GM23338 (cell line): Measurements from ENCODE around the gene CAMSAP2. TPM values are rescaled to one million over a fixed set of nuclear protein-coding genes. Genes with fewer than 3 reads are reported as not detected.

ENCODE experiments used
- ATAC-seq: fragments of 200-7000 bp; cut with Tn5 transposase; 3 replicates; pipeline ENCODE4 v1.9.1; 2020
- DNase-seq: peaks from one replicate; pipeline ENCODE4 v3.0.0-alpha.2; 2015; ENCODE audit warnings: low spot score
- H2AFZ ChIP-seq: fragments of 200-600 bp; sonication (generic); 2 replicates; pipeline ENCODE4 v1.8.0; 2016; ENCODE audit warnings: antibody characterized with exemption, mild to moderate bottlenecking, moderate library complexity
- H3F3A ChIP-seq: fragments of 200-600 bp; sonication (generic); replicated peaks from 2 replicates; pipeline ENCODE4 v1.8.0; 2017; ENCODE audit warnings: antibody characterized with exemption, mixed run types, low read depth
- H3K27ac ChIP-seq: fragments of 200-600 bp; sonication (generic); 2 replicates; pipeline ENCODE4 v1.6.1; 2016; ENCODE audit warnings: low read depth
- H3K27me3 ChIP-seq: fragments of 200-600 bp; sonication (generic); 2 replicates; pipeline ENCODE4 v1.8.0; 2016; ENCODE audit warnings: mild to moderate bottlenecking, mixed run types, moderate library complexity; ENCODE audit not compliant: insufficient read depth
- H3K36me3 ChIP-seq: fragments of 200-600 bp; sonication (generic); 2 replicates; pipeline ENCODE4 v1.8.0; 2016; ENCODE audit warnings: mild to moderate bottlenecking; ENCODE audit not compliant: insufficient read depth
- H3K4me1 ChIP-seq: fragments of 200-600 bp; sonication (generic); 2 replicates; pipeline ENCODE4 v1.8.0; 2016; ENCODE audit warnings: mild to moderate bottlenecking, moderate library complexity; ENCODE audit not compliant: insufficient read depth
- H3K4me2 ChIP-seq: fragments of 200-600 bp; sonication (generic); 2 replicates; pipeline ENCODE4 v1.7.1; 2017; ENCODE audit warnings: mixed run types
- H3K4me3 ChIP-seq: fragments of 200-600 bp; sonication (generic); 2 replicates; pipeline ENCODE4 v1.6.1; 2016; ENCODE audit warnings: mixed run types
- H3K79me2 ChIP-seq: fragments of 200-600 bp; sonication (generic); replicated peaks from 2 replicates; pipeline ENCODE4 v1.8.0; 2017; ENCODE audit warnings: mild to moderate bottlenecking; ENCODE audit not compliant: insufficient read depth
- H3K9me2 ChIP-seq: fragments of 200-600 bp; sonication (generic); 2 replicates; pipeline ENCODE4 v1.8.0; 2017; ENCODE audit not compliant: insufficient read depth
- H4K20me1 ChIP-seq: fragments of 200-600 bp; sonication (generic); replicated peaks from 2 replicates; pipeline ENCODE4 v1.8.0; 2017; ENCODE audit warnings: mild to moderate bottlenecking; ENCODE audit not compliant: insufficient read depth
- H3K27ac Mint-ChIP-seq: 2 replicates; pipeline ENCODE4 v1.8.0; 2020; ENCODE audit warnings: inconsistent platforms, mild to moderate bottlenecking, moderate library complexity, mixed read lengths
- H3K27me3 Mint-ChIP-seq: 3 replicates; pipeline ENCODE4 v1.8.0; 2022; ENCODE audit warnings: low read depth, mild to moderate bottlenecking, moderate library complexity, mixed read lengths, inconsistent platforms; ENCODE audit not compliant: insufficient read depth, poor library complexity
- H3K36me3 Mint-ChIP-seq: 3 replicates; pipeline ENCODE4 v1.8.0; 2021; ENCODE audit warnings: low read depth, mild to moderate bottlenecking, inconsistent platforms, moderate library complexity, mixed read lengths
- H3K4me1 Mint-ChIP-seq: 3 replicates; pipeline ENCODE4 v1.8.0; 2020; ENCODE audit warnings: mild to moderate bottlenecking, inconsistent platforms, mixed read lengths
- H3K4me3 Mint-ChIP-seq: 3 replicates; pipeline ENCODE4 v1.8.0; 2021; ENCODE audit warnings: moderate library complexity, mild to moderate bottlenecking, inconsistent platforms, mixed read lengths
- H3K9me3 Mint-ChIP-seq: 3 replicates; pipeline ENCODE4 v1.8.0; 2020; ENCODE audit warnings: moderate library complexity, mild to moderate bottlenecking, inconsistent platforms, mixed read lengths
- CREB1 ChIP-seq: fragments of 250-450 bp; sonication (Bioruptor Pico); IDR thresholded peaks from 2 replicates; pipeline ENCODE4 v1.5.0; 2020; ENCODE audit warnings: low read depth, mild to moderate bottlenecking, moderate library complexity
- EZH2phosphoT487 ChIP-seq: fragments of 200-600 bp; sonication (generic); IDR thresholded peaks from one replicate; pipeline ENCODE4 v1.8.1; 2018; ENCODE audit warnings: antibody characterized with exemption; ENCODE audit not compliant: unreplicated experiment
- JUNB ChIP-seq: IDR thresholded peaks from one replicate; pipeline ENCODE4 v1.6.1; 2016; ENCODE audit warnings: antibody characterized with exemption; ENCODE audit not compliant: unreplicated experiment
- NANOG ChIP-seq: IDR thresholded peaks from 2 replicates; pipeline ENCODE4 v1.6.1; 2016; ENCODE audit warnings: antibody characterized with exemption, borderline replicate concordance
- STAT1 ChIP-seq: IDR thresholded peaks from one replicate; pipeline ENCODE4 v1.6.1; 2016; ENCODE audit warnings: antibody characterized with exemption; ENCODE audit not compliant: unreplicated experiment
- ZNF114 ChIP-seq: fragments of 250-450 bp; sonication (Bioruptor Pico); IDR thresholded peaks from 2 replicates; pipeline ENCODE4 v1.5.0; 2020; ENCODE audit warnings: mild to moderate bottlenecking, moderate library complexity
- ZNF331 ChIP-seq: fragments of 250-450 bp; sonication (Bioruptor Pico); IDR thresholded peaks from 2 replicates; pipeline ENCODE4 v1.5.0; 2020; ENCODE audit warnings: low read depth, mild to moderate bottlenecking, moderate library complexity
- polyA plus RNA-seq: library from polyadenylated mRNA; unstranded; fragments of >200 nt; fragmentation: Nextera tagmentation; extraction: Ambion mirVana; gene quantifications from 2 replicates; pipeline ENCODE4 v1.2.1, GENCODE V29; 2016
- total RNA-seq: library from RNA; depleted of rRNA; stranded (reverse); fragments of >200 nt; shearing (Covaris generic); gene quantifications from 2 replicates; pipeline ENCODE4 v1.2.3, GENCODE V29; 2014
- TF ChIP-seq, protein P1 (sequence below): IDR thresholded peaks from one replicate; pipeline ENCODE4 v1.6.1; 2018; ENCODE audit warnings: antibody characterized with exemption; ENCODE audit not compliant: unreplicated experiment
- TF ChIP-seq, protein P2 (sequence below), 2 experiments: fragments of 200-600 bp in 1 of 2; sonication (generic) in 1 of 2; conservative IDR thresholded peaks; 2 replicates each; pipeline versions ENCODE4 v1.5.1 to v1.6.1; 2016 to 2017; ENCODE audit warnings: antibody characterized with exemption in 2 of 2, low read depth in 2 of 2, mild to moderate bottlenecking in 2 of 2, moderate library complexity in 1 of 2
- TF ChIP-seq, protein P3 (sequence below): fragments of 250-450 bp; sonication (Bioruptor Pico); IDR thresholded peaks from 2 replicates; pipeline ENCODE4 v1.5.0; 2020; ENCODE audit warnings: mild to moderate bottlenecking, moderate library complexity

CAMSAP2 gene
- total and polyA plus RNA-seq, 2 experiments from 2014 or later, result 9.1 to 21.3 TPM

- TF ChIP-seq, protein P1, sequence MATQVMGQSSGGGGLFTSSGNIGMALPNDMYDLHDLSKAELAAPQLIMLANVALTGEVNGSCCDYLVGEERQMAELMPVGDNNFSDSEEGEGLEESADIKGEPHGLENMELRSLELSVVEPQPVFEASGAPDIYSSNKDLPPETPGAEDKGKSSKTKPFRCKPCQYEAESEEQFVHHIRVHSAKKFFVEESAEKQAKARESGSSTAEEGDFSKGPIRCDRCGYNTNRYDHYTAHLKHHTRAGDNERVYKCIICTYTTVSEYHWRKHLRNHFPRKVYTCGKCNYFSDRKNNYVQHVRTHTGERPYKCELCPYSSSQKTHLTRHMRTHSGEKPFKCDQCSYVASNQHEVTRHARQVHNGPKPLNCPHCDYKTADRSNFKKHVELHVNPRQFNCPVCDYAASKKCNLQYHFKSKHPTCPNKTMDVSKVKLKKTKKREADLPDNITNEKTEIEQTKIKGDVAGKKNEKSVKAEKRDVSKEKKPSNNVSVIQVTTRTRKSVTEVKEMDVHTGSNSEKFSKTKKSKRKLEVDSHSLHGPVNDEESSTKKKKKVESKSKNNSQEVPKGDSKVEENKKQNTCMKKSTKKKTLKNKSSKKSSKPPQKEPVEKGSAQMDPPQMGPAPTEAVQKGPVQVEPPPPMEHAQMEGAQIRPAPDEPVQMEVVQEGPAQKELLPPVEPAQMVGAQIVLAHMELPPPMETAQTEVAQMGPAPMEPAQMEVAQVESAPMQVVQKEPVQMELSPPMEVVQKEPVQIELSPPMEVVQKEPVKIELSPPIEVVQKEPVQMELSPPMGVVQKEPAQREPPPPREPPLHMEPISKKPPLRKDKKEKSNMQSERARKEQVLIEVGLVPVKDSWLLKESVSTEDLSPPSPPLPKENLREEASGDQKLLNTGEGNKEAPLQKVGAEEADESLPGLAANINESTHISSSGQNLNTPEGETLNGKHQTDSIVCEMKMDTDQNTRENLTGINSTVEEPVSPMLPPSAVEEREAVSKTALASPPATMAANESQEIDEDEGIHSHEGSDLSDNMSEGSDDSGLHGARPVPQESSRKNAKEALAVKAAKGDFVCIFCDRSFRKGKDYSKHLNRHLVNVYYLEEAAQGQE, result no peak
- TF ChIP-seq, protein P2, sequence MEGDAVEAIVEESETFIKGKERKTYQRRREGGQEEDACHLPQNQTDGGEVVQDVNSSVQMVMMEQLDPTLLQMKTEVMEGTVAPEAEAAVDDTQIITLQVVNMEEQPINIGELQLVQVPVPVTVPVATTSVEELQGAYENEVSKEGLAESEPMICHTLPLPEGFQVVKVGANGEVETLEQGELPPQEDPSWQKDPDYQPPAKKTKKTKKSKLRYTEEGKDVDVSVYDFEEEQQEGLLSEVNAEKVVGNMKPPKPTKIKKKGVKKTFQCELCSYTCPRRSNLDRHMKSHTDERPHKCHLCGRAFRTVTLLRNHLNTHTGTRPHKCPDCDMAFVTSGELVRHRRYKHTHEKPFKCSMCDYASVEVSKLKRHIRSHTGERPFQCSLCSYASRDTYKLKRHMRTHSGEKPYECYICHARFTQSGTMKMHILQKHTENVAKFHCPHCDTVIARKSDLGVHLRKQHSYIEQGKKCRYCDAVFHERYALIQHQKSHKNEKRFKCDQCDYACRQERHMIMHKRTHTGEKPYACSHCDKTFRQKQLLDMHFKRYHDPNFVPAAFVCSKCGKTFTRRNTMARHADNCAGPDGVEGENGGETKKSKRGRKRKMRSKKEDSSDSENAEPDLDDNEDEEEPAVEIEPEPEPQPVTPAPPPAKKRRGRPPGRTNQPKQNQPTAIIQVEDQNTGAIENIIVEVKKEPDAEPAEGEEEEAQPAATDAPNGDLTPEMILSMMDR (conservative IDR thresholded peaks at IDR 0.05; ENCODE audit: low read depth in 2 of 2), result no peak
- TF ChIP-seq STAT1 (no peak), EZH2phosphoT487 (no peak), NANOG (no peak), JUNB (no peak), CREB1 (CRISPR knock-in tag) (no peak)
Observed at GRCh38 chr1:200877010-200877409, 138.3 kb downstream of the CAMSAP2 start (continued).

DNA sequence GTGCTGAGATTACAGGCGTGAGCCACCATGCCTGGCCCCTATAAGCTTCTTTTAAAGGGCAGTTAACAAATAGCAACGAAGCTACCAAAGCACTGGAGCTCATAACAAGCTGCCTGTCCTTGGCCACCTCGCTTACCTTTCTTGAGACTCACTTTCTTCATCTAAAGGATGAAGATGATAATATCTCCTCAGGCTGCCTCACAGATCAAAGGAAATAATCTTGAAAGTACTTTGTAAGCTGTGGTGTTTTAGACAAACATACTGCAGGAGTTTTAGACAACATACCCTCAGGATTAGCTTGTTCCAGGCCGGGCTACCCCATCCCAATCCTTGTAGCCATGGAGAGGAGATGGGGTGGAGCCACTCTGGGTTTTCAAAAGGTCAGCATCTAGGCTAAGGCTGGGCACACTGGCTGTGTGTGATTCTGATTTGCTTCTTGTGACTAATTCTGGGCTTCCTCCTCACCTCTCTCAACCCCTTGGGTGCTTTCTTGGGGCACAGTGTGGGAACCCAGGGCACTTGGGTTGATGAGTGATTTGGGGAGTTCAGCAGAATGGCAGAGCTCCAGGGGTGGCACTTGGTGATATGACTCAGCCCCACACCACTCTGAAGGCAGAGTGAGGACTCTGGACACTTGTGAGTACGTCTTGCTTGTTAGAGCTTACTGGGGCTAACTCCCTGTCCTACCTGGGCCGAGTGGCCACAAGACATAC, 139.3 kb downstream of the CAMSAP2 start:
- Histone ChIP-seq H3F3A (0 out of 2 replicates have a peak, but pooled peaks cover 2% of the 10 kb centered on the region), H3K79me2 (no peaks in the 10 kb centered on the region), H3K4me3 (no peak overlapping the region), H3K27me3 (peaks cover 18% of the 10 kb centered on the region; the same call in 1 of the 2 replicates), H3K36me3 (no peaks in the 10 kb centered on the region), H2AFZ (no peak overlapping the region), H3K4me1 (peaks cover 5% of the 10 kb centered on the region), H3K4me2 (no peak overlapping the region), H4K20me1 (no peaks in the 10 kb centered on the region), H3K9me2 (no peaks in the 10 kb centered on the region), H3K27ac (no peak overlapping the region)
- Mint-ChIP-seq H3K27ac (no peak overlapping the region), H3K27me3 (peaks cover 7% of the 10 kb centered on the region), H3K36me3 (no peaks in the 10 kb centered on the region), H3K9me3 (no peaks in the 10 kb centered on the region), H3K4me1 (peaks cover 22% of the 10 kb centered on the region), H3K4me3 (no peak overlapping the region)
- DNase-seq, result no peak
- no peak for ATAC-seq
- TF ChIP-seq, protein P2 (conservative IDR thresholded peaks at IDR 0.05; ENCODE audit: low read depth in 2 of 2), result no peak
- TF ChIP-seq, protein P3, sequence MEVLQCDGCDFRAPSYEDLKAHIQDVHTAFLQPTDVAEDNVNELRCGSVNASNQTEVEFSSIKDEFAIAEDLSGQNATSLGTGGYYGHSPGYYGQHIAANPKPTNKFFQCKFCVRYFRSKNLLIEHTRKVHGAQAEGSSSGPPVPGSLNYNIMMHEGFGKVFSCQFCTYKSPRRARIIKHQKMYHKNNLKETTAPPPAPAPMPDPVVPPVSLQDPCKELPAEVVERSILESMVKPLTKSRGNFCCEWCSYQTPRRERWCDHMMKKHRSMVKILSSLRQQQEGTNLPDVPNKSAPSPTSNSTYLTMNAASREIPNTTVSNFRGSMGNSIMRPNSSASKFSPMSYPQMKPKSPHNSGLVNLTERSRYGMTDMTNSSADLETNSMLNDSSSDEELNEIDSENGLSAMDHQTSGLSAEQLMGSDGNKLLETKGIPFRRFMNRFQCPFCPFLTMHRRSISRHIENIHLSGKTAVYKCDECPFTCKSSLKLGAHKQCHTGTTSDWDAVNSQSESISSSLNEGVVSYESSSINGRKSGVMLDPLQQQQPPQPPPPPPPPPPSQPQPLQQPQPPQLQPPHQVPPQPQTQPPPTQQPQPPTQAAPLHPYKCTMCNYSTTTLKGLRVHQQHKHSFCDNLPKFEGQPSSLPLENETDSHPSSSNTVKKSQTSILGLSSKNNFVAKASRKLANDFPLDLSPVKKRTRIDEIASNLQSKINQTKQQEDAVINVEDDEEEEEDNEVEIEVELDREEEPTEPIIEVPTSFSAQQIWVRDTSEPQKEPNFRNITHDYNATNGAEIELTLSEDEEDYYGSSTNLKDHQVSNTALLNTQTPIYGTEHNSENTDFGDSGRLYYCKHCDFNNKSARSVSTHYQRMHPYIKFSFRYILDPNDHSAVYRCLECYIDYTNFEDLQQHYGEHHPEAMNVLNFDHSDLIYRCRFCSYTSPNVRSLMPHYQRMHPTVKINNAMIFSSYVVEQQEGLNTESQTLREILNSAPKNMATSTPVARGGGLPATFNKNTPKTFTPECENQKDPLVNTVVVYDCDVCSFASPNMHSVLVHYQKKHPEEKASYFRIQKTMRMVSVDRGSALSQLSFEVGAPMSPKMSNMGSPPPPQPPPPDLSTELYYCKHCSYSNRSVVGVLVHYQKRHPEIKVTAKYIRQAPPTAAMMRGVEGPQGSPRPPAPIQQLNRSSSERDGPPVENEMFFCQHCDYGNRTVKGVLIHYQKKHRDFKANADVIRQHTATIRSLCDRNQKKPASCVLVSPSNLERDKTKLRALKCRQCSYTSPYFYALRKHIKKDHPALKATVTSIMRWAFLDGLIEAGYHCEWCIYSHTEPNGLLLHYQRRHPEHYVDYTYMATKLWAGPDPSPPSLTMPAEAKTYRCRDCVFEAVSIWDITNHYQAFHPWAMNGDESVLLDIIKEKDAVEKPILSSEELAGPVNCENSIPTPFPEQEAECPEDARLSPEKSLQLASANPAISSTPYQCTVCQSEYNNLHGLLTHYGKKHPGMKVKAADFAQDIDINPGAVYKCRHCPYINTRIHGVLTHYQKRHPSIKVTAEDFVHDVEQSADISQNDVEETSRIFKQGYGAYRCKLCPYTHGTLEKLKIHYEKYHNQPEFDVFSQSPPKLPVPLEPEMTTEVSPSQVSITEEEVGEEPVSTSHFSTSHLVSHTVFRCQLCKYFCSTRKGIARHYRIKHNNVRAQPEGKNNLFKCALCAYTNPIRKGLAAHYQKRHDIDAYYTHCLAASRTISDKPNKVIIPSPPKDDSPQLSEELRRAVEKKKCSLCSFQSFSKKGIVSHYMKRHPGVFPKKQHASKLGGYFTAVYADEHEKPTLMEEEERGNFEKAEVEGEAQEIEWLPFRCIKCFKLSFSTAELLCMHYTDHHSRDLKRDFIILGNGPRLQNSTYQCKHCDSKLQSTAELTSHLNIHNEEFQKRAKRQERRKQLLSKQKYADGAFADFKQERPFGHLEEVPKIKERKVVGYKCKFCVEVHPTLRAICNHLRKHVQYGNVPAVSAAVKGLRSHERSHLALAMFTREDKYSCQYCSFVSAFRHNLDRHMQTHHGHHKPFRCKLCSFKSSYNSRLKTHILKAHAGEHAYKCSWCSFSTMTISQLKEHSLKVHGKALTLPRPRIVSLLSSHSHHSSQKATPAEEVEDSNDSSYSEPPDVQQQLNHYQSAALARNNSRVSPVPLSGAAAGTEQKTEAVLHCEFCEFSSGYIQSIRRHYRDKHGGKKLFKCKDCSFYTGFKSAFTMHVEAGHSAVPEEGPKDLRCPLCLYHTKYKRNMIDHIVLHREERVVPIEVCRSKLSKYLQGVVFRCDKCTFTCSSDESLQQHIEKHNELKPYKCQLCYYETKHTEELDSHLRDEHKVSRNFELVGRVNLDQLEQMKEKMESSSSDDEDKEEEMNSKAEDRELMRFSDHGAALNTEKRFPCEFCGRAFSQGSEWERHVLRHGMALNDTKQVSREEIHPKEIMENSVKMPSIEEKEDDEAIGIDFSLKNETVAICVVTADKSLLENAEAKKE (CRISPR knock-in tag), result no peak
- TF ChIP-seq CREB1 (CRISPR knock-in tag) (no peak), ZNF114 (CRISPR knock-in tag) (no peak), ZNF331 (CRISPR knock-in tag) (no peak), NANOG (no peak)
